ENCODE measurements around the gene HTR1B. TPM values are rescaled to one million over a fixed set of nuclear protein-coding genes. Genes with fewer than 3 reads are reported as not detected.

The HTR1B gene
- total and polyA plus RNA-seq, 10 of the 15 experiments (the other 5 are each of a cell fraction or from before 2014, with no cell fraction given): 0.98 TPM; not detected in 9

DNA sequence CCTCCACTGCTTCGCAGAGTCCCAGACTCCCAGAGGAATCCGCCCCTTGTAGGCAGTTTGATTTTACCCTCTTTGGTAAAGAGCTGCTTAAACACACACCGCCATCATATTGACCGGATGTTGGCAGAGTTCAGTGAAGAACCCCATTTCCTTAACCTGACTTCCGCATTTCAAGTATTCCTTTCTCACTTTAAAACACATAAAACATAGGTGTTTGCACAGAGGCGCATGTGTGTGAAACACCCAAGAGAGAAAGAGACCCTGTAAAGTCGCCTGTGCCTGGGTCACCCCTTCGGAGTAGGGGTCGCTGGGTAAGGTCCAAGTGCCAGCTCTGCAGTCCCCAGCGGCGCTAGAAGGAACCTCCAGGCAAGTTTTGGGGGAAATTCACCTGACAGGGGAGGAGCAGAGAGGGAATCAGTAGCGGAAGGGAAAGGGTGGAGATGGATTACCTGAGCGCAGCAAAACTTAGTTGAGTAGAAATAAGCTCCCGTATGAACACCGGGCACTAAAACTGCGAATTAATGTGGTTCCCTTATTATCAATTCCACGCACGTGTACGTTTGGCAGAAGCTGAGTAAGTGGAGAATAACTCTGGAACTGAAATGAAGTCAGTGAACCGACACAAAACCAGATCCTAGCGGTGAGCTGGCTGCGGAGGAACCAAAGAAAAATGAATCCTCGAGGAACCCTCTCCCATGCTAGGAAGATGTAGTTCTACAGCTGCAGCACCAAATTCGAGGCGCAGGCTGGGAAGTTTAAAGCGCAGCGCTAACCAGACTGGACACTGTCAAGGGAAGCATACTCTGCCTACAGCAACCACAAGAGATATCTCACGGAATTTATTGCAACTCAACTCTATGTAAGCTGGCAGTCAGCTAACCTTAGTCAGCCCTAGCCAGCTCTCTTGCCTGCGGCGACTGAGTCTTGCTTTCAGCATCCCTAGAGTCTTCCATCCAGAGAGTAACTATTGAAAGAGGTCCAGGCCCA, 3.5 kb upstream of the HTR1B start (continued):
- TF ChIP-seq, protein P1, sequence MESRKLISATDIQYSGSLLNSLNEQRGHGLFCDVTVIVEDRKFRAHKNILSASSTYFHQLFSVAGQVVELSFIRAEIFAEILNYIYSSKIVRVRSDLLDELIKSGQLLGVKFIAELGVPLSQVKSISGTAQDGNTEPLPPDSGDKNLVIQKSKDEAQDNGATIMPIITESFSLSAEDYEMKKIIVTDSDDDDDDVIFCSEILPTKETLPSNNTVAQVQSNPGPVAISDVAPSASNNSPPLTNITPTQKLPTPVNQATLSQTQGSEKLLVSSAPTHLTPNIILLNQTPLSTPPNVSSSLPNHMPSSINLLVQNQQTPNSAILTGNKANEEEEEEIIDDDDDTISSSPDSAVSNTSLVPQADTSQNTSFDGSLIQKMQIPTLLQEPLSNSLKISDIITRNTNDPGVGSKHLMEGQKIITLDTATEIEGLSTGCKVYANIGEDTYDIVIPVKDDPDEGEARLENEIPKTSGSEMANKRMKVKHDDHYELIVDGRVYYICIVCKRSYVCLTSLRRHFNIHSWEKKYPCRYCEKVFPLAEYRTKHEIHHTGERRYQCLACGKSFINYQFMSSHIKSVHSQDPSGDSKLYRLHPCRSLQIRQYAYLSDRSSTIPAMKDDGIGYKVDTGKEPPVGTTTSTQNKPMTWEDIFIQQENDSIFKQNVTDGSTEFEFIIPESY (IDR thresholded peaks at IDR 0.05): no peak; the same call in 1 of the 2 replicates
- peak; percentile 5; the same call in 1 of the 2 replicates for TF ChIP-seq RUNX3 (IDR thresholded peaks at IDR 0.05; ENCODE audit: low read length)
- TF ChIP-seq NRF1 (conservative IDR thresholded peaks at IDR 0.05; ENCODE audit: low read depth, low read length): no peak
- TF ChIP-seq, protein P2, sequence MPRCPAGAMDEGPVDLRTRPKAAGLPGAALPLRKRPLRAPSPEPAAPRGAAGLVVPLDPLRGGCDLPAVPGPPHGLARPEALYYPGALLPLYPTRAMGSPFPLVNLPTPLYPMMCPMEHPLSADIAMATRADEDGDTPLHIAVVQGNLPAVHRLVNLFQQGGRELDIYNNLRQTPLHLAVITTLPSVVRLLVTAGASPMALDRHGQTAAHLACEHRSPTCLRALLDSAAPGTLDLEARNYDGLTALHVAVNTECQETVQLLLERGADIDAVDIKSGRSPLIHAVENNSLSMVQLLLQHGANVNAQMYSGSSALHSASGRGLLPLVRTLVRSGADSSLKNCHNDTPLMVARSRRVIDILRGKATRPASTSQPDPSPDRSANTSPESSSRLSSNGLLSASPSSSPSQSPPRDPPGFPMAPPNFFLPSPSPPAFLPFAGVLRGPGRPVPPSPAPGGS (IDR thresholded peaks at IDR 0.05; ENCODE audit: borderline replicate concordance, insufficient read depth, low read depth, low read length, poor library complexity, severe bottlenecking): no peak
- TF ChIP-seq SREBF1 (IDR thresholded peaks at IDR 0.05; ENCODE audit: low read length): no peak
- TF ChIP-seq CREB1 (IDR thresholded peaks at IDR 0.05; ENCODE audit: low read depth): no peak
- peak in 1 of 2 experiments; percentile 24; a peak in 1 of 4 replicates for TF ChIP-seq BHLHE40 (IDR thresholded peaks at IDR 0.05; ENCODE audit: borderline replicate concordance in 1 of 2, low read depth in 2 of 2, low read length in 1 of 2)
- TF ChIP-seq, protein P3, sequence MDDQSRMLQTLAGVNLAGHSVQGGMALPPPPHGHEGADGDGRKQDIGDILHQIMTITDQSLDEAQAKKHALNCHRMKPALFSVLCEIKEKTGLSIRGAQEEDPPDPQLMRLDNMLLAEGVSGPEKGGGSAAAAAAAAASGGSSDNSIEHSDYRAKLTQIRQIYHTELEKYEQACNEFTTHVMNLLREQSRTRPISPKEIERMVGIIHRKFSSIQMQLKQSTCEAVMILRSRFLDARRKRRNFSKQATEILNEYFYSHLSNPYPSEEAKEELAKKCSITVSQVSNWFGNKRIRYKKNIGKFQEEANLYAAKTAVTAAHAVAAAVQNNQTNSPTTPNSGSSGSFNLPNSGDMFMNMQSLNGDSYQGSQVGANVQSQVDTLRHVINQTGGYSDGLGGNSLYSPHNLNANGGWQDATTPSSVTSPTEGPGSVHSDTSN (IDR thresholded peaks at IDR 0.05; ENCODE audit: insufficient replicate concordance, low read depth, low read length): no peak
- no peak for TF ChIP-seq BACH1 (IDR thresholded peaks at IDR 0.05; ENCODE audit: borderline replicate concordance)
